ENCODE results near the gene DNAJC7.

The DNAJC7 gene

DNA sequence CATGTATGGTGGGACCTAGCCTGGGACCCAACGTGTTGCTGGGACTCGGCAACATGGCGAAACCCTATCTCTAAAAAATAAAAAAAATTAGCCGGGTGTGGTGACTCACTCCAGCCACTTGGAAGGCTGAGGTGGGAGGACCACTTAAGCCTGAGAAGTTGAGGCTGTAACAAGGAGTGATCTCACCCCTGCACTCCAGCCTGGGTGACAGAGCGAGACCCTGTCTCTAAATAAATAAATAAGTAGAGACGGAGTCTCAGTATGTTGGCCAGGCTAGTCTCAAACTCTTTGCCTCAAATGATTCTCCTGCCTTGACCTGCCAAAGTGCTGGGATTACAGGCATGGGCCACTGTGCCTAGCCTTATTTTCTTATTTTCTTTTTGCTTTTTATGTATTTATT is 60.7 kb downstream of the DNAJC7 start:
- no peak overlapping the region for H3K4me2 ChIP-seq (ENCODE audit: low read depth, low read length, poor library complexity, severe bottlenecking)
- TF ChIP-seq EZH2phosphoT487 (IDR thresholded peaks at IDR 0.05; ENCODE audit: borderline replicate concordance): no peak
- TF ChIP-seq, protein P1, sequence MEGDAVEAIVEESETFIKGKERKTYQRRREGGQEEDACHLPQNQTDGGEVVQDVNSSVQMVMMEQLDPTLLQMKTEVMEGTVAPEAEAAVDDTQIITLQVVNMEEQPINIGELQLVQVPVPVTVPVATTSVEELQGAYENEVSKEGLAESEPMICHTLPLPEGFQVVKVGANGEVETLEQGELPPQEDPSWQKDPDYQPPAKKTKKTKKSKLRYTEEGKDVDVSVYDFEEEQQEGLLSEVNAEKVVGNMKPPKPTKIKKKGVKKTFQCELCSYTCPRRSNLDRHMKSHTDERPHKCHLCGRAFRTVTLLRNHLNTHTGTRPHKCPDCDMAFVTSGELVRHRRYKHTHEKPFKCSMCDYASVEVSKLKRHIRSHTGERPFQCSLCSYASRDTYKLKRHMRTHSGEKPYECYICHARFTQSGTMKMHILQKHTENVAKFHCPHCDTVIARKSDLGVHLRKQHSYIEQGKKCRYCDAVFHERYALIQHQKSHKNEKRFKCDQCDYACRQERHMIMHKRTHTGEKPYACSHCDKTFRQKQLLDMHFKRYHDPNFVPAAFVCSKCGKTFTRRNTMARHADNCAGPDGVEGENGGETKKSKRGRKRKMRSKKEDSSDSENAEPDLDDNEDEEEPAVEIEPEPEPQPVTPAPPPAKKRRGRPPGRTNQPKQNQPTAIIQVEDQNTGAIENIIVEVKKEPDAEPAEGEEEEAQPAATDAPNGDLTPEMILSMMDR (conservative IDR thresholded peaks at IDR 0.05; ENCODE audit: low read length): no peak
- peaks cover 14% of the 10 kb centered on the region for H3K4me1 ChIP-seq (ENCODE audit: insufficient read depth, low read length, poor library complexity, severe bottlenecking)
- no peak overlapping the region for H3K4me3 ChIP-seq (ENCODE audit: low read length, poor library complexity, severe bottlenecking)
- no peaks in the 10 kb centered on the region for H3K36me3 ChIP-seq (ENCODE audit: insufficient read depth, low read length)
- no peaks in the 10 kb centered on the region for H3K27me3 ChIP-seq (ENCODE audit: insufficient read depth, low read length, poor library complexity, severe bottlenecking)
- H4K20me1 ChIP-seq (ENCODE audit: insufficient read depth, low read length, poor library complexity, severe bottlenecking): no peaks in the 10 kb centered on the region
- H3K9me3 ChIP-seq (ENCODE audit: insufficient read depth, low read depth, low read length): no peaks in the 10 kb centered on the region
- H3F3A ChIP-seq (ENCODE audit: low read depth): no peaks in the 10 kb centered on the region
- no peaks in the 10 kb centered on the region for H3K9me2 ChIP-seq (replicated peaks; ENCODE audit: low read depth, low read length)
- H2AFZ ChIP-seq (ENCODE audit: low read length): 0 out of 2 replicates have a peak overlapping the region, but pooled peaks have one; percentile 76
- no peaks in the 10 kb centered on the region for H3K79me2 ChIP-seq (ENCODE audit: insufficient read depth, low read length)
- peak overlapping the region; percentile 40 for H3K9ac ChIP-seq (ENCODE audit: low read depth, low read length, poor library complexity, severe bottlenecking)

DNA sequence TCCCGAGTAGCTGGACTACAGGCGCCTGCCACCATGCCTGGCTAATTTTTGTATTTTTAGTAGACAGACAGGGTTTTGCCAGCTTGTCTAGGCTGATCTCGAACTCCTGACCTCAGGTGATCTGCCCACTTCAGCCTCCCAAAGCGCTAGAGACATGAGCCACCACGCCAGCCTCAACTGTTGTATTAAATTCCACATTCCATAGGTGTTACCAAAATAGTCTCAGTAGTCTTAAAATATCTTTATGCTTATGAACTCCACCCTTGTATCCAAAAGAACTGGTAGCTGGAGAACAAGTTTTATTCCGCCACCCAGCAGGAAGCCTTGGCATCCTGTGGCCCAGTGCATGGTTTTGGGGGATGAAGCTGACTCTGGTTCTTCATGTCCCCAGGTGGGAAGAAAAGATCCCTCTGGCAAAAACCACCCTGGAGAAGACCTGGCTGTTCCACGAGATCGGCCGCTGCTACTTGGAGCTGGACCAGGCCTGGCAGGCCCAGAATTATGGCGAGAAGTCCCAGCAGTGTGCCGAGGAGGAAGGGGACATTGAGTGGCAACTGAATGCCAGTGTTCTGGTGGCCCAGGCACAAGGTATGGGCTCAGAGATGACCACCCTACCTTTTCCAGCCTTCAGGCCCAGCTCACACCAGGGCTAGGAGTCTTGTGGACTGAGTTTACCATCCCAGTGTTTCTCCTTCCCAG is 68.3 kb downstream of the DNAJC7 start:
- no peaks in the 10 kb centered on the region for H4K20me1 ChIP-seq (ENCODE audit: insufficient read depth, low read length, poor library complexity, severe bottlenecking)
- H3K36me3 ChIP-seq (ENCODE audit: insufficient read depth, low read length): no peaks in the 10 kb centered on the region
- no peaks in the 10 kb centered on the region for H3K79me2 ChIP-seq (ENCODE audit: insufficient read depth, low read length)
- no peak overlapping the region for H2AFZ ChIP-seq (ENCODE audit: low read length)
- TF ChIP-seq, protein P1 (conservative IDR thresholded peaks at IDR 0.05; ENCODE audit: low read length): no peak
- no peaks in the 10 kb centered on the region for H3K9me2 ChIP-seq (replicated peaks; ENCODE audit: low read depth, low read length)
- no peak overlapping the region for H3K4me2 ChIP-seq (ENCODE audit: low read depth, low read length, poor library complexity, severe bottlenecking)
- no peaks in the 10 kb centered on the region for H3K27me3 ChIP-seq (ENCODE audit: insufficient read depth, low read length, poor library complexity, severe bottlenecking)
- no peak overlapping the region for H3K4me3 ChIP-seq (ENCODE audit: low read length, poor library complexity, severe bottlenecking)
- no peak overlapping the region for H3K9ac ChIP-seq (ENCODE audit: low read depth, low read length, poor library complexity, severe bottlenecking)
- no peaks in the 10 kb centered on the region for H3K9me3 ChIP-seq (ENCODE audit: insufficient read depth, low read depth, low read length)
- peaks cover 6% of the 10 kb centered on the region for H3K4me1 ChIP-seq (ENCODE audit: insufficient read depth, low read length, poor library complexity, severe bottlenecking)
- no peaks in the 10 kb centered on the region for H3F3A ChIP-seq (ENCODE audit: low read depth)

DNA sequence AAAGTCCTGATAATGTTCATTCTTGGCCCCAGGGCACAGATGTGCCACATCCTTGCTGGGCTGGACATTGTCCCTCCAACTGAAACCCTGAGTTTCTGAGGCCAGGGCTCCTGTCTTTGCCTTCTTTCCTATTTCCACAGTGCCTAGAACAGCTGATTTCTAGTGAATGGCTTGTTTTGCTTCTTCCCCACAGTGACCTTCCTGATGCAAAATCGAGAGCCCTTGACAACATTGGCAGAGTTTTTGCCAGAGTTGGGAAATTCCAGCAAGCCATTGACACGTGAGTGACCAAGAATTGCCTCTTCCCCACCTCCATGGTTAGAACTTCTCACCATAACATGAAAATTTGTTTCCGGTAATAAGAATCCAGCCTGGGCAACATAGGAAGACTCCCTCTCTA is 72.3 kb downstream of the DNAJC7 start:
- Histone ChIP-seq H3F3A (ENCODE audit: low read depth) (no peaks in the 10 kb centered on the region), H2AFZ (ENCODE audit: low read length) (0 out of 2 replicates have a peak overlapping the region, but pooled peaks have one; percentile 26), H4K20me1 (ENCODE audit: insufficient read depth, low read length, poor library complexity, severe bottlenecking) (no peaks in the 10 kb centered on the region), H3K4me1 (ENCODE audit: insufficient read depth, low read length, poor library complexity, severe bottlenecking) (peaks cover 6% of the 10 kb centered on the region), H3K4me3 (ENCODE audit: low read length, poor library complexity, severe bottlenecking) (no peak overlapping the region), H3K9ac (ENCODE audit: low read depth, low read length, poor library complexity, severe bottlenecking) (no peak overlapping the region), H3K9me3 (ENCODE audit: insufficient read depth, low read depth, low read length) (no peaks in the 10 kb centered on the region), H3K4me2 (ENCODE audit: low read depth, low read length, poor library complexity, severe bottlenecking) (no peak overlapping the region), H3K27me3 (ENCODE audit: insufficient read depth, low read length, poor library complexity, severe bottlenecking) (no peaks in the 10 kb centered on the region), H3K36me3 (ENCODE audit: insufficient read depth, low read length) (no peaks in the 10 kb centered on the region), H3K9me2 (replicated peaks; ENCODE audit: low read depth, low read length) (no peaks in the 10 kb centered on the region), H3K79me2 (ENCODE audit: insufficient read depth, low read length) (no peaks in the 10 kb centered on the region)
- TF ChIP-seq, protein P1 (conservative IDR thresholded peaks at IDR 0.05; ENCODE audit: low read length): no peak
- no peak for TF ChIP-seq EZH2phosphoT487 (IDR thresholded peaks at IDR 0.05; ENCODE audit: borderline replicate concordance)

Measured in Loucy (cell line).